HG02938 (cell line): Measurements from ENCODE around the gene ALAD.
A peak's percentile ranks its signal among the peaks of the same experiment; 100 is the strongest.
"Not testable (repeated sequence)": the region's sequence is repeated elsewhere in the genome, so short reads cannot be mapped to it uniquely, and the experiment has no call there.

Source experiments
- ATAC-seq: cut with Tn5 transposase; IDR thresholded peaks from one replicate; pipeline ENCODE4 v1.9.1; 2021; ENCODE audit warnings: mild to moderate bottlenecking, moderate library complexity; ENCODE audit not compliant: unreplicated experiment

The ALAD gene

GRCh38 chr9:113401027-113401792 lies at the start of gene ALAD:
ALAD (minus strand) TSS chr9:113401284; CDS start chr9:113393559, 7,725 bp downstream.
- peak; percentile 96 for ATAC-seq

GRCh38 chr9:113449376-113449775 lies 48.3 kb upstream of the ALAD start:
- no peak for ATAC-seq

- ATAC-seq, result no peak
Measured at GRCh38 chr9:113446323-113446740, 45.2 kb upstream of the ALAD start.

GRCh38 chr9:113444736-113445135 lies 43.7 kb upstream of the ALAD start:
- no peak for ATAC-seq

GRCh38 chr9:113437716-113438115 lies 36.6 kb upstream of the ALAD start:
- not testable (repeated sequence) for ATAC-seq

- ATAC-seq, result no peak
Measured at GRCh38 chr9:113436728-113437515, 35.8 kb upstream of the ALAD start.

- ATAC-seq, result no peak
Measured at GRCh38 chr9:113431191-113431590, 30.1 kb upstream of the ALAD start.

GRCh38 chr9:113428062-113428615 lies 27.1 kb upstream of the ALAD start:
- ATAC-seq, result peak; percentile 64

GRCh38 chr9:113427629-113428028 lies 26.5 kb upstream of the ALAD start:
- ATAC-seq, result no peak

GRCh38 chr9:113426701-113427100 lies 25.6 kb upstream of the ALAD start:
- ATAC-seq, result no peak

GRCh38 chr9:113425072-113425471 lies 24.0 kb upstream of the ALAD start:
- ATAC-seq, result no peak

- no peak for ATAC-seq
Measured at GRCh38 chr9:113421726-113422125, 20.6 kb upstream of the ALAD start.

GRCh38 chr9:113417370-113417769 lies 16.3 kb upstream of the ALAD start:
- no peak for ATAC-seq

GRCh38 chr9:113416149-113416721 lies 15.2 kb upstream of the ALAD start:
- peak; percentile 98 for ATAC-seq

GRCh38 chr9:113410207-113410864 lies 9.3 kb upstream of the ALAD start, which contains the start of the genes C9orf43 and POLE3:
C9orf43 (plus strand) TSS chr9:113410747; CDS start chr9:113413494, 2,747 bp downstream.
POLE3 (minus strand) TSS chr9:113410675; CDS start chr9:113410293, 382 bp downstream.
- ATAC-seq, result peak; percentile 91

- ATAC-seq, result peak; percentile 12
Measured at GRCh38 chr9:113409883-113410206, 8.8 kb upstream of the ALAD start.

- ATAC-seq, result no peak
Measured at GRCh38 chr9:113409481-113409880, 8.4 kb upstream of the ALAD start.

- not testable (repeated sequence) for ATAC-seq
Measured at GRCh38 chr9:113406873-113407511, 5.9 kb upstream of the ALAD start.

GRCh38 chr9:113406353-113406752 lies 5.3 kb upstream of the ALAD start:
- not testable (repeated sequence) for ATAC-seq

- no peak for ATAC-seq
Measured at GRCh38 chr9:113403646-113404045, 2.6 kb upstream of the ALAD start.
